Effector memory CD8-positive, alpha-beta T cell (primary cell): ENCODE results near the gene STON2.
A peak's percentile ranks its signal among the peaks of the same experiment; 100 is the strongest.

Source experiments
- ATAC-seq: fragments of 150-1000 bp; cut with Tn5 transposase; replicated peaks from 2 replicates; pipeline ENCODE4 v1.10.0; 2021; ENCODE audit warnings: mild to moderate bottlenecking, moderate library complexity
- DNase-seq, 3 experiments: peaks; one replicate each; pipeline ENCODE4 v3.0.0; 2021
- H3K27ac Mint-ChIP-seq, 2 donors: one replicate each; pipeline ENCODE4 v1.8.0; 2022; ENCODE audit warnings: mild to moderate bottlenecking in 2 of 2, mixed read lengths in 2 of 2, moderate library complexity in 2 of 2
- H3K27me3 Mint-ChIP-seq, 2 donors: one replicate each; pipeline ENCODE4 v1.8.0; 2022; ENCODE audit warnings: mixed read lengths in 2 of 2
- H3K36me3 Mint-ChIP-seq: one replicate; pipeline ENCODE4 v1.8.0; 2022; ENCODE audit warnings: mild to moderate bottlenecking, moderate library complexity, mixed read lengths; ENCODE audit not compliant: insufficient read depth
- H3K4me1 Mint-ChIP-seq, 2 donors: one replicate each; pipeline ENCODE4 v1.8.0; 2022; ENCODE audit warnings: low read depth in 2 of 2, mixed read lengths in 2 of 2
- H3K4me3 Mint-ChIP-seq, 2 donors: one replicate each; pipeline ENCODE4 v1.8.0; 2022; ENCODE audit warnings: mild to moderate bottlenecking in 2 of 2, mixed read lengths in 2 of 2, moderate library complexity in 2 of 2
- H3K9me3 Mint-ChIP-seq, 2 donors: one replicate each; pipeline ENCODE4 v1.8.0; 2022; ENCODE audit warnings: mixed read lengths in 2 of 2

STON2 gene

DNA sequence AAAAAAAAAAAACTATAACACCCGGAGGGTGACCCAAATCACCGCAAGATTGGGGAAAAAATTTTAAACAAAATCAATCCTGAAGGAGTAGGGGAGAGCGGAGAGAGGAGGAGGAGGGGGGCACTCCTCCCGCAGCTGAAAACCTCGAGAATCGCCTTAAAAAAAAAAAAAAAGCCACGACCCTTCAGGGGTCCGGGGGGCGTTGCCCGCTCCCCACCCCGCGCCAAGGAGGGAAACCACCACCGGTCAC, 179.6 kb downstream of the STON2 start:
- H3K4me1 Mint-ChIP-seq, result peaks cover 13 to 20% of the 10 kb centered on the region in 2 donors

DNA sequence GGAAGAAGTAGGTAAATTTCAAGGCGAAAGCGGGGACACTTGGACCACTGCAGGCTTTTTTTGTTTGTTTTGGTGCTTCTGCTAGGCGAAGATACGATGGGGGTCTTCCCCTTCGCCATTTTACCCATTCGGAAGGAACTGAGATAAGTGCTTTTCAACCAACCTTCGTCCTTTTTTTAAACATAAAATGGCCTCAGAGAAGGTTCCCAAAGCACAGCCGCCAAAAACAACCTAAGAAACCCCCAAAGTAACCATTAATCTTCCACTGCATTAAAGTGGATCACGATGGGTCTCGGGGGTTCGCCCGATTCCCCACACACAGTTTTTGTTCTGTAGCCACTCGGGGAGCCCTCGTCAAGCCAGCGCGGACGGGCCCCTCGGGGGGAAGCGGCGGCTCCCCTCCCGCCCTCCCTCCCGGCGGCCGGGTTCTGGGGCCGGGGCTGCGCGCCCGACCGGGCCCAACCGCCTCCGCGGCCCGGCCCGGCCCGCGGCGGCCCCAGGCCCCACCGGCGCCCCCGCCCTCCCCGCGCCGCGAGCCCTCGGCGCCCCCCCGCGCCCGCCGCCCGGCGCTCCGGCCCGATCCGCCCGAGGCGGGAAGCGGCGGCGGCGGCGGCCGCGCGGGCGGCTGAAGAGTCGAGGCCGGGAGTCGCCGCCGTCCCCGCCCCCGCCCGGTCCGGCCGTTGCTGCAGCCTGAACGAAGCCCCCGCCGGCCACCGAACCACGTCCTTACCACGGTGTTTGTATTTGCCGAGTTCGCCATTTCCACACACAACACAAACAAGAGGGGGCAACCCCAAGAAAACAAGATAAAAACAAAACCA, 180.2 kb downstream of the STON2 start:
- DNase-seq (peak; percentile 34 to 58 (median 41)), ATAC-seq (peak; percentile 9)
- H3K4me3 Mint-ChIP-seq, result peak overlapping the region; percentile 99
- peaks cover 0 to 2% of the 10 kb centered on the region in 2 donors for H3K9me3 Mint-ChIP-seq
- H3K36me3 Mint-ChIP-seq, result peaks cover 54% of the 10 kb centered on the region
- H3K27ac Mint-ChIP-seq, result peak overlapping the region; percentile 98 to 100
- H3K4me1 Mint-ChIP-seq, result peaks cover 13 to 20% of the 10 kb centered on the region in 2 donors
- H3K27me3 Mint-ChIP-seq, result no peaks in the 10 kb centered on the region

More for the DNA sequence above, 179.6 kb downstream of the STON2 start:
- Mint-ChIP-seq H3K4me3 (peak overlapping the region; percentile 99), H3K27ac (peak overlapping the region; percentile 98 to 100), H3K9me3 (peaks cover 0 to 2% of the 10 kb centered on the region in 2 donors), H3K36me3 (peaks cover 50% of the 10 kb centered on the region), H3K27me3 (no peaks in the 10 kb centered on the region)
- ATAC-seq (no peak), DNase-seq (no peak)

- Mint-ChIP-seq H3K4me1 (peaks cover 13 to 20% of the 10 kb centered on the region in 2 donors), H3K9me3 (peaks cover 0 to 2% of the 10 kb centered on the region in 2 donors), H3K27me3 (no peaks in the 10 kb centered on the region), H3K36me3 (peaks cover 60% of the 10 kb centered on the region), H3K27ac (peak overlapping the region; percentile 98 to 100), H3K4me3 (peak overlapping the region; percentile 99)
- ATAC-seq (peak; percentile 64), DNase-seq (peak; percentile 86 to 93 (median 89))
Observed at GRCh38 chr14:81219210-81219758, 180.8 kb downstream of the STON2 start.

DNA sequence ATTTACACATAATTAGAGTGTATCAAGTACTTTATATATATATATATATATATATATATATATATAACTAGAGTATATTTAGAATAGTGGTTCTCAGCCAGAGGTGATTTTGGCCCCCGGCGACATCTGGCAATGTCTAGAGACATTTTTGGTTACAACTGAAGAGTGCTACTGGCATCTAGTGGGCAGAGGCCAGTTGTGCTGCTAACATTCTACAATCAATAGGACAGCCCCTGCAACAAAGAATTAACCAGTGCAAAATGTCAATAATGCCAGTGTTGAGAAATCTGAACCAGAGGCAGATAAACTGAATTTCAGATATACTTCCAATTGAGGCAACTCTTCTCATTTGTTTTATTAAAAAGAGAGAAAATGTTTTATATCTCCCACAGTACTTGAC, 188.3 kb downstream of the STON2 start:
- H3K27ac Mint-ChIP-seq, result peak overlapping the region; percentile 21 to 78
- H3K36me3 Mint-ChIP-seq, result peaks cover 52% of the 10 kb centered on the region
- ATAC-seq (peak; percentile 72), DNase-seq (peak; percentile 19 to 36 (median 24))
- no peak overlapping the region for H3K4me3 Mint-ChIP-seq
- no peaks in the 10 kb centered on the region for H3K27me3 Mint-ChIP-seq
- H3K4me1 Mint-ChIP-seq, result peaks cover 10 to 48% of the 10 kb centered on the region in 2 donors
- H3K9me3 Mint-ChIP-seq, result no peaks in the 10 kb centered on the region
